ENCODE results near the gene CNN2. TPM values are rescaled to one million over a fixed set of nuclear protein-coding genes. Genes with fewer than 3 reads are reported as not detected.

CNN2 gene
- total RNA-seq, 1 experiment from 2014 or later, result 97.9 TPM

GRCh38 chr19:1082928-1083816 is 56.8 kb downstream of the CNN2 start:
- Histone ChIP-seq H3K4me1 (ENCODE audit: insufficient read depth, low read length) (no peaks in the 10 kb centered on the region), H3K9me3 (ENCODE audit: low read length) (no peaks in the 10 kb centered on the region), H3K4me2 (ENCODE audit: low read length) (peak overlapping the region; percentile 61; the same call in 1 of the 2 replicates), H3K36me3 (ENCODE audit: low read depth, low read length) (no peaks in the 10 kb centered on the region), H3K9ac (ENCODE audit: low read length) (no peak overlapping the region), H4K20me1 (ENCODE audit: low read length) (no peaks in the 10 kb centered on the region), H3K27me3 (ENCODE audit: low read length) (no peaks in the 10 kb centered on the region), H3K9me2 (replicated peaks; ENCODE audit: low read length) (no peaks in the 10 kb centered on the region), H3K4me3 (ENCODE audit: low read length) (no peak overlapping the region), H2AFZ (ENCODE audit: low read length) (no peak overlapping the region), H3K27ac (ENCODE audit: low read length) (no peak overlapping the region), H3F3A (ENCODE audit: low read length, unreplicated experiment) (no peaks in the 10 kb centered on the region), H3K79me2 (ENCODE audit: low read length) (no peaks in the 10 kb centered on the region)
- ATAC-seq, result no peak
- ChIA-PET POLR2A (ENCODE audit: unreplicated experiment) (interaction anchor here (0.5 kb wide), 1 partner anchor 1378 kb away, joined by 3 read pairs; no protein-coding TSS in a partner anchor), CTCF (no interaction called here)
- DNase-seq, result no peak
- intact Hi-C loops (cut with micrococcal nuclease), result no loop called here
- TF ChIP-seq EZH2phosphoT487 (IDR thresholded peaks at IDR 0.05; ENCODE audit: borderline replicate concordance, low read length) (no peak), CTCF (conservative IDR thresholded peaks at IDR 0.05; ENCODE audit: low read depth, low read length) (no peak), EZH2 (IDR thresholded peaks at IDR 0.05; ENCODE audit: low read length, unreplicated experiment) (no peak)
- BruUV-seq (replicated peaks), result no TSS peak

- Histone ChIP-seq H2AFZ (ENCODE audit: low read length) (no peak overlapping the region), H3K27ac (ENCODE audit: low read length) (no peak overlapping the region), H3K9me2 (replicated peaks; ENCODE audit: low read length) (no peaks in the 10 kb centered on the region), H3K4me1 (ENCODE audit: insufficient read depth, low read length) (no peaks in the 10 kb centered on the region), H3K9ac (ENCODE audit: low read length) (no peak overlapping the region), H3K79me2 (ENCODE audit: low read length) (no peaks in the 10 kb centered on the region), H3K4me2 (ENCODE audit: low read length) (no peak overlapping the region), H3F3A (ENCODE audit: low read length, unreplicated experiment) (no peaks in the 10 kb centered on the region), H4K20me1 (ENCODE audit: low read length) (no peaks in the 10 kb centered on the region), H3K4me3 (ENCODE audit: low read length) (no peak overlapping the region), H3K36me3 (ENCODE audit: low read depth, low read length) (no peaks in the 10 kb centered on the region), H3K9me3 (ENCODE audit: low read length) (no peaks in the 10 kb centered on the region), H3K27me3 (ENCODE audit: low read length) (no peaks in the 10 kb centered on the region)
- CTCF ChIA-PET, result no interaction called here
- BruUV-seq (replicated peaks), result no TSS peak
- ATAC-seq, result no peak
- POLR2A ChIA-PET (ENCODE audit: unreplicated experiment), result no interaction called here
- intact Hi-C loops (cut with micrococcal nuclease), result no loop called here
- TF ChIP-seq EZH2 (IDR thresholded peaks at IDR 0.05; ENCODE audit: low read length, unreplicated experiment), result no peak
- no peak for TF ChIP-seq EZH2phosphoT487 (IDR thresholded peaks at IDR 0.05; ENCODE audit: borderline replicate concordance, low read length)
- TF ChIP-seq CTCF (conservative IDR thresholded peaks at IDR 0.05; ENCODE audit: low read depth, low read length), result no peak
- DNase-seq, result no peak
Measured at GRCh38 chr19:1084024-1084868, 57.8 kb downstream of the CNN2 start.
